GM10248 (cell line): ENCODE results near the gene USP19.
A peak's percentile ranks its signal among the peaks of the same experiment; 100 is the strongest.

Experiments
- CTCF ChIA-PET: fragments of 300-600 bp; sonication (Branson Sonifier 250); formaldehyde crosslinking; extraction: SDS; loops from one replicate; lab custom pipeline; 2021; ENCODE audit warnings: antibody characterized with exemption; lab: Yijun Ruan, JAX
- POLR2A ChIA-PET: fragments of 350-650 bp; sonication (Branson Sonifier 250); formaldehyde crosslinking; extraction: SDS; loops from one replicate; lab custom pipeline; 2020; ENCODE audit warnings: antibody characterized with exemption; lab: Yijun Ruan, JAX
- DNase-seq: peaks from one replicate; pipeline ENCODE4 v3.0.0; 2012; ENCODE audit errors: extremely low spot score
- TF ChIP-seq, protein P1 (sequence below): IDR thresholded peaks from 2 replicates; pipeline ENCODE4 v1.5.1; 2012; ENCODE audit warnings: mild to moderate bottlenecking, low read depth; ENCODE audit errors: extremely low read depth, missing control alignments, control extremely low read depth

Gene USP19

DNA sequence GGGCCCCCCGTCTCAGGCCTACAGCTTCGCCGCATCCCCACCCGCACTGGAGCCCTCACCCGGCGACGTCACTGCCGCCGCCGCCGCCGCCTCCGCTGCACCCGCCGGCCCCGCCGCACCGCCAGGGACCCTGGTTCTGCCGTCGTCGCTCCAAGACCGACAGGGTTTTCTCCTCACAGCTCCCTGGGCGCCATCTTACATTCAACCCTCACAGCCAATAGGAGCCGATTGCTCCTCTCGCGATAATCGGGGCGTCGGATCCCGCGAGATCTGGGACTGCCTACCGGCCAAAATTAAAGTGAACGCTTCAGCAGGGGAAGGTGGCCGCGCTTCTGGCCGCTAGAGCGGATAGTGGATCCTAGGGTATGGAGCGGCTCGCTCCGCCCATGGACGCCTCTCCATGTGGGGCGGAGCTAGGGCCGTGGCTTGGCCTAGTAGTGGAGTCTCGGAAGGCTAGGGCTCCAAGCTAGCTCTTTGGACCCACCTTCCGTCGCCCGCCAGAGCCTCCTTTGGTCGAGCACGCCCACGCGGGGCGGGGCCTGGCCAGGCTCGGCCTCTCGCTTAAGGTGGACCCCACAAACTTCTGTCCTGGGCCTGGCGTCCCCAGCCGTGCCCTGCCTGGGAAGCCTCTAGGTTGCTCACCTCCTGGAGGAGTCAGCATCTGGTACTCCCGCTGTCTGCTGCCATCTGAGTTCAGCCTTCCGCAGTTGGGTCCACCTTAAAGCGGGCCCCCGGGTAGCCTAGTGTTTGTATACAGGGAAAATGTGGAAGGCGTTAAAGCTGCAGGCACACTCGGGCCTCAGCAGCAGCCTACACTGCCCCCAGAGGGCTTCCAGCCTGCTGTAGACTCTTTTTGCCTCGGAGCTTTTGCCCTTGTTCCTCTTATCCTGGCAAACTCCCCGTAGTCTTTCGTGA, 26.5 kb downstream of the USP19 start, which contains the start of gene QRICH1:
TSS of gene QRICH1 (minus strand) at position 219 of the 915 bp plus-strand sequence. CDS start 17,054 bp downstream, outside the sequence.
- POLR2A ChIA-PET = interaction anchor here (0.6 to 2.7 kb wide), 16 partner anchors 10 to 1193 kb away, joined by 3 to 17 read pairs (median 5); partner anchors contain the start of genes DALRD3, IMPDH2, NDUFAF3 and PRKAR2A
- CTCF ChIA-PET = interaction anchor here (0.6 to 4.8 kb wide), 21 partner anchors 9 to 350 kb away, joined by 3 to 41 read pairs (median 4); partner anchors contain the start of genes KLHDC8B, NDUFAF3, P4HTM and QARS1
- DNase-seq = peak; percentile 95
- TF ChIP-seq, protein P1, sequence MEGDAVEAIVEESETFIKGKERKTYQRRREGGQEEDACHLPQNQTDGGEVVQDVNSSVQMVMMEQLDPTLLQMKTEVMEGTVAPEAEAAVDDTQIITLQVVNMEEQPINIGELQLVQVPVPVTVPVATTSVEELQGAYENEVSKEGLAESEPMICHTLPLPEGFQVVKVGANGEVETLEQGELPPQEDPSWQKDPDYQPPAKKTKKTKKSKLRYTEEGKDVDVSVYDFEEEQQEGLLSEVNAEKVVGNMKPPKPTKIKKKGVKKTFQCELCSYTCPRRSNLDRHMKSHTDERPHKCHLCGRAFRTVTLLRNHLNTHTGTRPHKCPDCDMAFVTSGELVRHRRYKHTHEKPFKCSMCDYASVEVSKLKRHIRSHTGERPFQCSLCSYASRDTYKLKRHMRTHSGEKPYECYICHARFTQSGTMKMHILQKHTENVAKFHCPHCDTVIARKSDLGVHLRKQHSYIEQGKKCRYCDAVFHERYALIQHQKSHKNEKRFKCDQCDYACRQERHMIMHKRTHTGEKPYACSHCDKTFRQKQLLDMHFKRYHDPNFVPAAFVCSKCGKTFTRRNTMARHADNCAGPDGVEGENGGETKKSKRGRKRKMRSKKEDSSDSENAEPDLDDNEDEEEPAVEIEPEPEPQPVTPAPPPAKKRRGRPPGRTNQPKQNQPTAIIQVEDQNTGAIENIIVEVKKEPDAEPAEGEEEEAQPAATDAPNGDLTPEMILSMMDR = peak; percentile 58

DNA sequence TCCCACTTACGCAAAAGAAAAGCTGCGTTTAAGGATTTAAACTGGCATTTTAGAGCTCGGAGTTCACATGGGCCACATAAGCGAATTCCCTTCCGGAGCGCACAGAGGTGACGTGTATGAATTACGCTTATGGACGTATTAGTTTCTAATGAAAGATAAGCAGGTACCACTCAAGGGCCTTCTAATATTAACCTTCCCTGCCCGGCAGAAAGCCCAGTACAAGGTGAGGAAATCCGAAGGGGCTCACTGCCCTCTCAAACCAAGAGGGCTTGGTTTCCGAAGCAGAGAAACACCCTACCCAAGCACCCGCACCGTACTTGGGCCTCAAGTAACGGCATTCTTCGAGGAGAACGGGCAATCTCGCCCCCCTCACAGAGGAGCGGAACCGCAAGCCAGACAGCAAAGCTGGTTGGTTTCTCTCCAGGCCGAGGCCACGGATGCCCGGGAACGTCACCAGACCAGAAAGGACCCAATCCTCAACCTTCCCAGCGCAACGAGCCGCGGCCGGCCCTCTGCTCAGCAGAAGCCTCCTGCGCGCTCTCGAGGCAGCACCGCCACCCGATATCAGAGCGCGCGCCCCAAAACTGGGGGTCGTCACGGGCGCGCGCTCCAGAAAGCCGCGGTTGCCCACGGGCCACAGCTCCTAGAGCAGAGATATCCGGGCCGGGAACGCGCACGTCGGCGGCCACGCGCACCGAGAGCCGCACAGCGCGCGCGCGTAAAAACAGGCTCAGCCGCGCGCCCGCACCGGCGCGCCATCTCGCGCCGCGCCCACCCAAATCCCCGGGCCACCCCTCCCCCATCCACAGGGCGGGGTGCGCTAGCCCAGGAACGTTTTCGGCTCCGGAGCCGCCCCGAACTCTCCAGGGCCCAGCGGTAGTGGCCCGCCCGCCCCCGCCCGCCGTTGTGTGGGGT, 27.4 kb downstream of the USP19 start:
- CTCF ChIA-PET = interaction anchor here (0.6 to 4.8 kb wide), 19 partner anchors 10 to 351 kb away, joined by 3 to 41 read pairs (median 4); partner anchors contain the start of genes KLHDC8B, NDUFAF3, P4HTM and QARS1
- peak; percentile 78 for DNase-seq
- POLR2A ChIA-PET = interaction anchor here (0.6 to 2.7 kb wide), 16 partner anchors 10 to 1192 kb away, joined by 3 to 17 read pairs (median 5); partner anchors contain the start of genes DALRD3, IMPDH2, NDUFAF3 and PRKAR2A
- TF ChIP-seq, protein P1 = no peak

DNA sequence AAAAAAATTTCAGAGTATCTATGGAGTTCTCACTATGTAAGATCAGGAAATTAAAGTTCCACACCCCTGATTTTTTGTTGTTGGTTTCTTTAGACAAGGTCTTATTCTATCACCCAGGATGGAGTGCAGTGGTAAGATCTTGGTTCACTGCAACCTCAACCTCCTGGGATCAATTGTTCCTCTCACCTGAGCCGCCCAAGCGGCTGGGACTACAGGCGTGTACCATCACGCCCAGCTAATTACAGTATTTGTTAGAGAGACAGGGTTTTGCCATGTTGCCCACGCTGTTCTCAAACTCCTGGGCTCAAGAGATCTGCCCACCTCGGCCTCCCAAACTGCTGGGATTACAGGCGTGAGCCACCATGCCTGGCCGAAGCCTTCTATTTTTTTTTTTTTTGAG, 39.2 kb downstream of the USP19 start:
- POLR2A ChIA-PET = no interaction called here
- CTCF ChIA-PET = no interaction called here
- no peak for DNase-seq
- TF ChIP-seq, protein P1 = no peak

DNA sequence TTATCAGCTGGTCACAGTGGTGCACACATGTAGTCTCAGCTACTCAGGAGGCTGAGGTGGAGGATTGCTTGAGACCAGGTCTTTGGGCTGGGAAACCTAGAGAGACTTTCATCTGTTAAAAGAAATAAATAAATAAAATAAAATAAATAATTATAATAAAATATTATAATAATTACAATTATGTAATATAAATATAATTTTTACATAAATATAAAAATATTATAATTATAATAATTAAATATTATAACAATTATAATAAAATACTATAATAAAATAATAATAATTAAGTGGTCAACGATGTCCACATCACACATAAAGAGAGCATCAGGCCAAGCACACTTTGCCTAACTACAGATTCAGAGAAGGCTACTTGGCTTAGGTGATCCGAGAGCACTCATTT, 41.4 kb downstream of the USP19 start:
- ChIA-PET CTCF (no interaction called here), POLR2A (interaction anchor here (0.7 kb wide), 1 partner anchor 318 kb away, joined by 4 read pairs; no protein-coding TSS in a partner anchor)
- DNase-seq = no peak
- TF ChIP-seq, protein P1 = no peak

DNA sequence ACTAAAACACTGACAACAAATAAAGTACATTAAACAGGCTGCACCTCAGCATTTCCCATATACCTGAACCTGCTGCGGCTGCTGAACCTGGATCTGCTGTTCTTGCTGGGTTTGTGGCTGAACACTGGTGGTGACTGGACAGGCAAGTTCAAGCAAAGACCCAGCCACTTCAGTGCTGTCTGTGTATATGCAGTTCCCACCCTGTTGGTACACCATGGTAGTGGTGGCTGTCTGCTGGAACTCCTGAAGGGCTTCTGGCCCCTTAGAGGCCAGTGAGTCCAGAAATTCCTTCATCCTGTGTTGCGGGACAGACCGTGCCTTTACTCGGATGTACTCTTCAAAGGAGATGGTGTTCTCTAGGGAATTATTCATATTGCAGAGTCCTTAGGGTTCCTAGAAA, 44.0 kb downstream of the USP19 start:
- DNase-seq = no peak
- POLR2A ChIA-PET = no interaction called here
- TF ChIP-seq, protein P1 = no peak
- CTCF ChIA-PET = no interaction called here
